SHP77 treated with DMSO at 0.1 percent for 48 hours (cell line): ENCODE measurements around the gene P2RX2.
A peak's percentile ranks its signal among the peaks of the same experiment; 100 is the strongest.

Experiments
- DNase-seq: peaks from one replicate; lab custom pipeline; 2025; lab: John Stamatoyannopoulos, UW

P2RX2 gene

DNA sequence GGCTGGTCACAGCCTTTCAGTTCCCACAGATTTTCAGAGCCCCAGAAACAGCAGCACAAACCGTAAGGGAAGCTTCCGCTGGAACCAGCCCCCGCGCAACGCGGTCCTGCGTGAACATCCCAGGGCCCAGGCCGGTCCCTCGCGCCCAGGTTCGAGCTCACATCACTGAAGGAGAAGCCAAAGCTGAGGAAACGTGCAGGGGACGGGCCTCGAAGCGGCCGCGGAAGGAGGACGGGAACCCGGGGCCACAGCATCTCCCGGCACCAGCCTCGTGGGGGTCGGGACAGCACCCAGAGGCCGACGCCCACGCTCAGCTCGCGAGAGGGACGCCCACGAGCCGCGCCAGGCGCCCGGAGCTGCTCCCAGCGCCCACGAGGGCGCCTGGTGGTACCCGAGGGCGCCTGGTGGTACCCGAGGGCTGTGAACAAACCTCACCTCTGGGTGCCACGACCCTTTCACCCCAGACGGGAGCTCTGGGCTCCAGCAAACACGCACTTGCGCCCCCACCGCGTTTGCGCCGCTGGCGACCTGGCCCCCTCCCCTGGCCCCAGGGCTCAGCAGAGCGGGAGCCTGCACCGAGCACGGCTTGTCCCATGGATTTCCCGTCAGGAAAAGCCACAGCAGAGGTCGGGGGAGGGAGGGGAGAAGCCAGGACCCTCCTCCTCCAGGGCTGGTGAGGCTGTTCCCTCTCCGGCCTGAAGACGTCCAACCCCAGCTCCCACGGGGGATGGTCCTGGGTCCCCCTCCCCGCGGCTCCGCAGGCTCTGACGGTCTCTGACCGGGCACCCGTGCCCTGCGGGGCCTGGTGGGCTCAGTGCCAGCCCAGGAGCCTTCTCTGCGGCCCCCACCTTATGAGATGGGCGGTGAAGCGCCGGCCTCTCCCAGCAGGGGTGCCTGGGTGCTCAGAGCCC is 15.1 kb upstream of the P2RX2 start:
- DNase-seq, result no peak

DNA sequence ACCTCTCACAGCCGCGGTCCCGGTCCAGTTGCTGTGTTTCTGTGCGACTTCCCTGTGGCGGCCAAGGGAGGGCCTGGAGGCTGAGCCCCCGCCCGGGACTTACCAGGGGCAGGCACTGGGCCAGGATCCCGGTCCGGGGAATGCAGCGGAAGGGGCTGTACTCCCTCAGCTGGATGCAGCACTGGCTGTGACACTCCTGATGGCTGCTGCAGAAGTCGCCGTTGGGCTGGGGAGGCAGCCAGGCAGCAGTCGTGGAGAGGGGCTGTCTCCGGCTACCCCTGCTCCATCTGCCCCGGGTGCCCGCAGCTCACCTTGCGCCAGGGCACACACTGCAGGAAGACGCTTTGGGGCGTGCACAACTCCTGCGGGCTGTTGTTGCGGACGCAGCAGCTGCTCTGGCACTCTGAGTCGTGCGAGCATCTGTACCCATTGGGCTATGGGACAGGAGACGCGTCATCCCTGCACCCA is 14.4 kb upstream of the P2RX2 start:
- DNase-seq, result no peak

DNA sequence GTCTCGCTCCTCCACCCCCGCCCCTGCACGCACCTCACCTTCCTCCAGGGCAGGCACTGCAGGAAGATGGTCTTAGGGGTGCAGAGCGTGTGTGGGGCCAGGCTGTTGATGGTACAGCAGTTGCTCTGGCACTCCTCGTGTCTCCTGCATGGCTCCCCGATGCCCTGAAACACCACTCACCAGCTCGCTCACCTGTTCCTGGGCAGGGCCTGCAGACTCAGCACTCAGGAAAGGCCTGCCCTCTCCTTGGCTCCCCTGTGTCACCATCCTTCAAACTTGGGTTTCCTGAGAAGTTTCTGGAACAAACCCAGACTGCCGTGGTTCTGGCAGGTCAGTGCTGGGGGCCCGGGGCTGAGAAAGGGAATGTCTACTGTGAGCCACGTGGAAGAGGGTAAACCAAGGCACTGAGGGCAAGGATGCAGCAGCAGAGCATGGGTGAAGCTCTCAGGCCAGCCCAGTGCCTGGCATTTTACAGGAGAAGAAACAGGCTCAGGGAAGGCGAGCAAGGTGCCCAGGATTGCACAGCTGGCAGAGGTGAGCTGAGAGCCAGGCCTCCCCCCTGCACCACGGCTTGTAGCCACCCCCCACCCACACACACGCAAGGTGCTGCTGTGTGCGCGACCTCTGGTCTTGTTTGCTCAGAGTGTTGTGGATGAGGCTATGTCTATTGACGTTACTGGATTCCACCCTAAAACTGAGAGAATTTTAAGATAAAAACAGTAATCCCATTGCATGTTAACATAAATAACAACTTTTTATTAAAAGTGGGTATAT is 13.7 kb upstream of the P2RX2 start:
- DNase-seq, result no peak

DNA sequence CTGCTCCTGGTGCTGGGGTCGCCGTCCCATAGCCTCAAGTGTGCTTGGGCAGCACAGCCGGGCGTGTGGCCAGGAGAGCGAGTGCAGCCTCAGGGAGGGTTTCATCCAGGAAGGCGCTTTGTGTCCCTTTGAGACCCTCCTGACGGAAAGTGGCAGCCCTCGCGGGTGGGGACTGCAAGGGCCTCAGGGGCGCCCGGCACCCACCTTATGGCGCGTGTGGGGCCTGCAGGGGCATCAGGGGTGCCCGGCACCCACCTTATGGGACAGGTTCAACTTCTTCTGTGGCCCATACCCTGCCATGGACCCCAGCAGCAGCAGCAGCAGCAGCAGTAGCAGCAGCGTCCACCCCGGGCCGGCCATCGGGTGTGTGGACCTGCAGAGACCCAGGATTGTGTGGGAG is 12.7 kb upstream of the P2RX2 start:
- no peak for DNase-seq

DNA sequence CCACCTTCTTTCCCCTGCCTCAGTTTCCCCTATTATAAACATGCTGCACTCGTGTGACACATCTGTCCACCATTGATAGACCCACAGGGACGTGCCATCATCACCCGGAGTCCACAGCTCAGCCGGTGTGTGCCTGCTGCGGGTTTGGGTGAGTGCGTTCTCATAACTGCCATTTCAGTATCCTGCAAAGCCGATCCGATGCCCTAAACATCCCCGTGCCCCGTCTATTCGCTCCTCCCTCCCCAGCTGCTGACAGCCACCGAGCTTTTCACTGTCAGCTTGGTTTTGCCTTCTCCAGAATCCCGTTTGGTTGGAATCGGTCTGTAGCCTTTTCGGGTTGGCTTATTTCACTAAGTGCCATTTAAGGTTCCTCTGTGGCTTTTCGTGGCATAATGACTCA is 12.1 kb upstream of the P2RX2 start:
- DNase-seq, result no peak

DNA sequence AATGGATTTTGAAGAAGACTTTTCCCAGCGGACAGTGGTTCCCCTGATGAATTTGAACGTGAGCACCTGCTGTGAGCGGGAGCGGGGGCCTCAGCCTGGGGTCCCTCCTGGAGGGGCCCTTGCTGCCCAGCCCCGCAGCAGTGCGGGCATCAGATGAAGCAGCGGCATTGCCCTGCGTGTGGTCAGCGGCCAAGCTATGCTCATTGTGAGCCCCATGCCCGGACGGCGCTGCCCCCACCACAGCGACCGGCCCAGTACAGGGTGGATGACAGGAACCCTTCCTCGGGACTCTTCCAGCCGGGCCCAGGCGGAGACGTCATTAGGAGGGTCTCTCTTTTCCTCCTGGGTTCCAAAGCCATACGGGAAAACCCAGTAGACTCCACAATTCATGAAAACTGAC is 11.6 kb upstream of the P2RX2 start:
- DNase-seq, result no peak

DNA sequence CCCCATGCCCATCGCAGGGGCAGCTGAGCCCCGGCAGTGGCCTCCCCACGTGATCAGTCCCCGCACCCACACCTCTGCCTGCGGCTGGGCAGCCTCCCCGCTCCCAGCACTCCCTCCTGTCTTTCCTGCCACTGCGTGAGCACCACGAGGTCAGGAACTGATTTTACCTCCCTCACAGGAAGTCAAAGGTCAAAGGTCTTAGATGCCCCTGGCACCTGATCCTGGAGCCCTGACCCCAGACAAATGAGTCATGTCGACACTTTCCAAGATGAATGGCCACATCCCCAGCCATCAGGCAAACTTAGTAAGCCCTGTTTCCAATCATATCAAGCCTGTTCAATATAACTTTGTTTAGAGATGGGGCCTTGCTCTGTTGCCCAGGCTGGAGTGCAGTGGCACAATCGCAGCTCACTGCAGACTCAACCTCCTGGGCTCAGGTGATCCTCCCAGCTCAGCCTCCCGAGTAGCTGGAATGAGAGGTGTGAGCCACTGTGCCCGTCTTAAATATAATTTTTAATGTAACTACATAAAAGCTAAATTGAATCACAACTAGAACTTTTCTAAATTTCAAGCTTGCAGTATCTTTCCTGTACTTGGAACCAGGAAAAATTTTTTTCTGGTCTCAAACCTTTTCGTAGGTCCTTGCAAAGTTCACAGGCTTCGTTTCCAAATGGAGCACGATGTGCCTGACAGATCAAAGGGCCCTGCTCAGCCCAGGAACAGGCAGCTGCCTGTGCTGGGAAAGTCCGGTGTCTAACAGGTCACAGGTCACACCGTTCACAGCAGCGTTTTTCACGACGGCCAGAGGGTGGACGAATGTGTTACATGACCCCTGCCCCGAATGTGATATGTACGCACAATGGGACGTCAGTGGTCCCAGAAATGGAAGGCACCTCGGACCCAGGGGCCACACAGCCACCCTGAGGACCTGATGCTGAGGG is 10.1 kb upstream of the P2RX2 start:
- no peak for DNase-seq

DNA sequence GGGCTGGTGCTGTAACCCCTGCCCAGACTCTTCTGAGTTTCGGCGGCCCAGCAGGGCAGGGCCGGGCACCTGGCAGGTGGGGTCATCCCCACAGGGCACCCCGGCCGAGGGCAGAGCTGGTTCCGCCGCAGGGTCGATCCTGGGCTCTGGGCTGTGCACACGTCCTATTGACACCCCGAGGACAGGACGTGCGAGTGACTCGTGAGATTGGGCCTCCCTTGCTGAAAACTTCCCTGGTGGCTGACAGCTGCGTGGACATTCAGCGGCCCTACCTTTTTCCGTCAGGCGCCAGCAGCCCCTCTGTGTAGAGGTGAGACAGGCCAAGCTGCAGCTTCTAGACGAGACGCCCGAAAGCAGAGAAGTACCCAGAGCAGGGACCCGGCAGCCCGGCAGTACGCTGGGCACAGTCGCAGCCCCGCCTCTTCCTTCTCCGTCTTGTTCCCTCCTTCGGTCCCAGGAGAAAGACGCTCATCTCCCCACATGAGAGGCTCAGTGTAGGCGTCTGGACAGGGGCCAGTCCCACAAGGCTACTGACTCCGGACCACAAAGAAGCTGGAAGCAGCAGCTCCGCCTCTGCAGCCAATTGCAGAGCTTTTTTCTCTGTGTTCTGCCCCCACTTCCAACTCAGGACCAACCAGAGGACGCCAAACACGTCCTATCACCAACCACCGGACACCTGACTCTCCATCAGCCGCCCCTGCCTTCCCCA is 8.4 kb upstream of the P2RX2 start, which contains the start of gene LRCOL1:
TSS of gene LRCOL1 (minus strand) at position 532 of the 709 bp plus-strand sequence. CDS start 4,331 bp downstream, outside the sequence.
- no peak for DNase-seq

DNA sequence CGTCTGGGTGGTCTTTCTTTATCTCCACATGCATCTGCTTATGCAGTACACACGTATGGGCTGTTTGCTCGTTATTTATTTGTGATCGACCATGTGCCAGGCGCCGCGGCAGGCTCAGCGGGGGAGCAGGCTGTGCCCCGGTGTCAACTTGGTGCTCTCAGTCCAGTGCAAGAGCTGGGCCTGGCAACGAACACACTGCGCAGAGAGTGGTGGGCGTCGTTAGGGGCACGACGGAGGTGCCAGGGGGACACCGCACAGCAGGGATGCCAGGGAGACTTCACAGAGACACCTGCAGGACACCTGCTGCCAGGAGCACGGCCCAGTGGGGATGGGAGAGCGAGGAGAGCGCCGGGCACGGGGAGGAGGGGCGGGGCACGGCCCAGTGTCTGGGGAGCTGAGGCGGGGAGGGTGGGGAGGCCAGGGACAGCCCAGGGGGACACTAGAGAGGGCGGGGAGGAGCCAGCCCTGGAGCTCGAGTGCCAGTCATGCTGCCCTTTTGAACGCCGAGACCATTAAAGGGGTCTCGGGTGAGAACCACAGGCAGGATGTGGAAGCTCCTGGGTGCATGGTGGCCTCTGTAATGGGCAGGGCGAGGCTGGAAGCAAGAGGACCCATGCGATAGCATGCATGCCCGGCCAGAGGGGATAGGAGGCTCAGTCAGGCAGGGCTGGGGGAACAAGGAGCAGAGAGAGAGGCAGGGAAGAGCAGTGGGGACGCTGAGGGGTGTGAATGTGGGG is 7.5 kb upstream of the P2RX2 start:
- DNase-seq, result no peak

DNA sequence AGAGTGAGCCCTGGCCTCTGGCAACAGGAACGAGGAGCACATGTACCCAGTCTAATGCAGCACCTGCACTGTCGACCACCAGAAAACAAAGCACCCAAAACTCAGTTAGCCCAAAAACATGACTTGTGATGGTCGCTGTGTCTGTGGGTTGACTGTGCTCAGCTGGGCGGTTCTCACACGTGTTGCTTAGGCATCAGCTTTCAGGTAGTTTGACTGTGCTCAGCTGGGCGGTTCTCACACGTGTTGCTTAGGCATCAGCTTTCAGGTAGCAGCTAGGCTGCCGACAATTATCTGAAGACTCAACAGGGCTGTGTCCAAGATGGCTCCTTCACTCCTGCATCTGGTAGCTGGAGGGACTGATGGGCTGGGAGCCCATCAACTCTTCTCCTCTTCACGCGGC is 7.0 kb upstream of the P2RX2 start:
- no peak for DNase-seq

DNA sequence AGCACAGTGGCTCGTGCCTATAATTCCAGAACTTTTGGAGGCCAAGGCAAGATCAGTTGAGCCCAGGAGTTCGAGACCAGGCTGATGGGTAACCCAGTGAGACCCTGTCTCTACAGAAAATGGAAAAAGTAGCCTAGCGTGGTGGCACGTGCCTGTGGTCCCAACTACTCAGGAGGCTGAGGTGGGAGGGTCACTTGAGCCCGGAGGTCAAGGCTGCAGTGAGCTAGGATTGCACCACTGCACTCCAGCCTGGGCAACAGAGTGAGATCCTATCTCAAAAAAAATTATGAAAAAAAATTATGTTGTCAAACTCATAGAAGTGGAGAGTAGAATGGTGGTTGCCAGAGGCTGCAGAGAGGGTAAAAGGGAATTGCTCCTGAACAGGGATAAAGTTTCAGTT is 4.5 kb upstream of the P2RX2 start:
- DNase-seq, result no peak

DNA sequence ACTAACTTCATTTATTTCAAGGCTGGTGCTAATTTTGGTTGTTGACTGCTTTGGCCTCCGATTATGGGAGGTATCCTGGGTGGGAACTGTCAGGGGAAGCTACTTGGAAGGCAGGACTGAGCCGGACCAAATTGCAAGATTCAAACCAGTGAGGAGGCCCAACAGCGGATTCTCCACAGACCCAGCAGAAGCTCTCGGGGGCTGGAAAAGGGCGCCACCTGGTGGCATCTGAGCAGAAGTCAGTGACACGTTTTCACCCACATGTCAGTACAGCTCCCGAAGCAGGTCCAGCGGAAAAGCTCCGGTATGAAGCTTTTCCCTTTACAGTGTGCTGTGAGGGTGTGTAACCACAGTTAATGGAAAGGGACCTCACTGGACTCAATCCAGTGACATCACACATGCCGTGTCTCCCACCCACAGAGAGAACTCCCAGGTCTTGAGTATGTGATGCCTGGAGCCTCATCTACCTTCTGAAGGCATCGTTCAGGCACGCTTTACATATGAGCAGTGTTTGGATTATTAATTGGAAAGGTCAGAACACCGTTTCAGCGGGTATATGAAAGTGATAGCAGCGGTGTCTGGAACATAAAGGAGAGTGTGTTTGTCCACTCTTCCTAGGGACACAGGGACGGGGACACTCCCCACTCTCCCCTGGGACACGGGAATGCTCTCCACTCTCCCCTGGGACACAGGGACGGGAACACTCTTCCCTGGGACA is 3.6 kb upstream of the P2RX2 start:
- peak; percentile 73 for DNase-seq

DNA sequence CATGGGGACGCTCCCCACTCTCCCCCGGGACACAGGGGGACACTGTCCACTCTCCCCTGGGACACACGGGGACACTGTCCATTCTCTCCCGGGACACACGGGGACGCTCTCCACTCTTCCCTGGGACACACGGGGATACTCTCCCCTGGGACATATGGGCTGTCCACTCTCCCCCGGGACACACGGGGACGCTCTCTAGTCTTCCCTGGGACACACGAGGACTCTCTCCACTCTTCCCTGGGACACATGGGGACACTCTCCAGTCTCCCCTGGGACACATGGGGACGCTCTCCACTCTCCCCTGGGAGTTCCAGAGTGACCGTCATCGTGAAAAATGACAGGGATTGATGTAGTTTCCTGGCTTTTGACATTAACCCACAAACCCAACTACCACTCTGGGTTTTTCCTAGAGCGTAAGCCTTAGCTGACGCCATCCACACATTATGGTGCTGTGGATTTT is 3.0 kb upstream of the P2RX2 start:
- DNase-seq, result no peak

DNA sequence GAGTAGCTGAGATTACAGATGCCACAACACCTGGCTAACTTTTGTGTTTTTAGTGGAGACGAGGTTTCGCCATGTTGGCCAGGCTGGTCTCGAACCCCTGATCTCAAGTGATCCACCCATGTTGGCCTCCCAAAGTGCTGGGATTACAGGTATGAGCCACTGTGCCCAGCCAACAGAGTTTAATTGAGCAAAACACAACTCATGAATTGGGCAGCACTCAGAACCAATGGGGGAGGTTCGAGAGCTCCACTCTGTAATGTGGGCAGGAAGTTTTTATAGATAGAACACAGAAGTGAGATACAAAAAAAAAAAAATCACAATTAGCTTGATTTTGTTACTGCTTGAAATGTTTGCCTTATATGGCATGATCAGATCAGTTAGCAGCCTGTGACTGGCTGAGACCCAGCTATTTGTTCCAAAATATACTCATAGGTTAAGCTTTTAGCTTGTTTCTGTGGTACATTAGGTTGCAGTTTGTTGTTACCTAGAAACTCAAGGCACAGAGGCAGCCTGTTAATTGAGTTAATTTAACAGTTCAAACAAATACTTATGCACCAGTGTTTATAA is 1.4 kb upstream of the P2RX2 start:
- DNase-seq, result no peak

DNA sequence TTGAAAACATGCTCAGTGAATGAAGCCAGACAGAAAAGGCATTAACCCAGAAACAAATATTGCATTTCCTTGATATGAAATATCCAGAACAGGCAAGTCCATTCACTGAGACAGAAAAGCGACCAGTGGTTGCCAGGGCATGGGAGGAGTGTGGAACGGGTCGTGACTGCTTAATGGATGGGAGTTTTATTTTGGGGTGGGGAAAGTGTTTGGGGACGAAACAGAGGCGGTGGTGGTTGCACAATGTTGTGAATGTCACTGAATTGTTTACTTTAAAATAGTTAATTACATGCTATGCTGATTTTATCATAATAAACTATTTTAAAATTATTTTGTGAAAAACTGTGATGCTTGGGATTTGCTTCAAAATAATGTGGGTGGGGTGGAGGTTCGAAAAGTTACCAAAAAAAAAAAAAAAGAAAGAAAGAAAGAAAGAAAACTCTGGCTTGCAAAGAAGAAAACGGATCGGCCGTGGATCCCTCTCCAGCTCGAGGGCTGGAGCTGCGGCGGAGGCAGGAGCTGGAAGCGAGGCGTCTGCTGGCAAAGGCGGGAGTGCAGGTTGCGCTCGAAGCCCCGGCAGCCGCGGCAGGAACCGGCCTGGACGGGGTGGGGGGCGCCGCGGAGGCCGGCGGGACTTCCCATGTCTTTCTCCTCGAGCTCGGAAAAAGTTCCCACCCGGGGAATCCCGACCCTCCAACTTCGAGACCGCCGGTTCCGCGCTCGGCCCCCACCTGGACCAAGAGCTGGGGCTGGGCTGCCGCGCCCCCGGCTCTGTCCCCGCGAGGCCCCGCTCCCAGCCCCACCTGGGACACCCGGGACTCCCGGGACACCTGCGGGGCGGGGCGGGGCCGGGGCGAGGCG is 524 bp upstream of the P2RX2 start:
- DNase-seq, result no peak

DNA sequence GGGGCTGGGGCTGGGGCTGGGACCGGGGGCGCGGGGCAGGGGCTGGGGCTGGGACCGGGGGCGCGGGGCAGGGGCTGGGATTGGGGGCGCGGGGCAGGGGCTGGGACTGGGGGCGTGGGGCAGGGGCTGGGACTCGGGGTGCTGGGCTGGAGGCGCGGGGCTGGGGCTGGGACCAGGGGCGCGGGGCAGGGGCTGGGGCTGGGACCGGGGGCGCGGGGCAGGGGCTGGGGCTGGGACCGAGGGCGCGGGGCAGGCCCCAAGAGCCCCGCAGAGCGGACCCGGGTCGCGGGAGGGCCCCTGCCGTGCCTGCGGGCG is 452 bp downstream of the P2RX2 start:
- no peak for DNase-seq

DNA sequence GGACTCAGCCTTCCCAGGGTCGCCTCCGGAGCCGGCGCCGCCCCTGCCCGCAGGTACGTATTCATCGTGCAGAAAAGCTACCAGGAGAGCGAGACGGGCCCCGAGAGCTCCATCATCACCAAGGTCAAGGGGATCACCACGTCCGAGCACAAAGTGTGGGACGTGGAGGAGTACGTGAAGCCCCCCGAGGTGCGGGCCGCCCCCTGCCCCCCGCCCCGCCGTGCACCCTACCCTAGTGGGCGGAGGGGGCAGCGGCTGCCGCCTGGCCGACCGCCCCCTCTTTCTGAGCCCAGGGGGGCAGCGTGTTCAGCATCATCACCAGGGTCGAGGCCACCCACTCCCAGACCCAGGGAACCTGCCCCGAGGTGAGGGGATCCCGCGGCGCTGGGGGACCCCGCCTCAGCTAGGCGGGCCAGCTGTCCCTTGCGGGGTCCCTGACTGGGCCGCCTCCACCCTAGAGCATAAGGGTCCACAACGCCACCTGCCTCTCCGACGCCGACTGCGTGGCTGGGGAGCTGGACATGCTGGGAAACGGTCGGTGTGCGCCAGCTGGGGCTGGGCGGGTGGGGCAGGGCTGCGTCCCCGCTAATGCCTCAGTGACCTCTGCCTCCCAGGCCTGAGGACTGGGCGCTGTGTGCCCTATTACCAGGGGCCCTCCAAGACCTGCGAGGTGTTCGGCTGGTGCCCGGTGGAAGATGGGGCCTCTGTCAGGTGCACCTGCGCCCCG is 973 bp downstream of the P2RX2 start:
- DNase-seq, result no peak
